HepG2 (cell line): Measurements from ENCODE around the gene CCS. TPM values are rescaled to one million over a fixed set of nuclear protein-coding genes. Genes with fewer than 3 reads are reported as not detected.

ENCODE experiments used
- BCL3 ChIP-seq: sonication (generic); formaldehyde crosslinking; IDR thresholded peaks from 2 replicates; pipeline ENCODE4 v1.5.1; 2020; ENCODE audit warnings: mild to moderate bottlenecking, missing genetic modification reagents, moderate library complexity
- CREBL2 ChIP-seq: sonication (generic); formaldehyde crosslinking; IDR thresholded peaks from 2 replicates; pipeline ENCODE4 v1.8.1; 2023; ENCODE audit warnings: missing genetic modification reagents, mild to moderate bottlenecking, borderline replicate concordance
- POLR2AphosphoS5 ChIP-seq: IDR thresholded peaks from 2 replicates; pipeline ENCODE4 v1.6.1; 2012; ENCODE audit warnings: low read depth, low read length
- PRDM10 ChIP-seq: sonication (generic); formaldehyde crosslinking; IDR thresholded peaks from 2 replicates; pipeline ENCODE4 v1.4.0; 2020; ENCODE audit warnings: low read depth, missing genetic modification reagents
- RNF219 ChIP-seq: sonication (generic); formaldehyde crosslinking; IDR thresholded peaks from 2 replicates; pipeline ENCODE4 v1.5.0; 2020; ENCODE audit warnings: mild to moderate bottlenecking, missing genetic modification reagents
- STAT5B ChIP-seq: sonication (generic); formaldehyde crosslinking; IDR thresholded peaks from 2 replicates; pipeline ENCODE4 v1.4.0; 2020; ENCODE audit warnings: missing genetic modification reagents
- THAP7 ChIP-seq: sonication (generic); formaldehyde crosslinking; IDR thresholded peaks from 2 replicates; pipeline ENCODE4 v1.8.1; 2023; ENCODE audit warnings: mild to moderate bottlenecking, missing genetic modification reagents
- WIZ ChIP-seq: sonication (generic); formaldehyde crosslinking; IDR thresholded peaks from 2 replicates; pipeline ENCODE4 v1.5.1; 2020; ENCODE audit warnings: mild to moderate bottlenecking, missing genetic modification reagents
- ZGPAT ChIP-seq: IDR thresholded peaks from 2 replicates; pipeline ENCODE4 v1.6.1; 2016; ENCODE audit warnings: mild to moderate bottlenecking
- ZNF512 ChIP-seq: sonication (generic); formaldehyde crosslinking; IDR thresholded peaks from 2 replicates; pipeline ENCODE4 v1.4.0; 2020; ENCODE audit warnings: mild to moderate bottlenecking, missing genetic modification reagents
- ZNF580 ChIP-seq: IDR thresholded peaks from 2 replicates; pipeline ENCODE4 v1.6.1; 2016; ENCODE audit warnings: low read depth, borderline replicate concordance
- ZNF615 ChIP-seq: sonication (generic); formaldehyde crosslinking; IDR thresholded peaks from 2 replicates; pipeline ENCODE4 v1.5.0; 2020; ENCODE audit warnings: mild to moderate bottlenecking, missing genetic modification reagents, borderline replicate concordance
- ZNF740 ChIP-seq: sonication (generic); formaldehyde crosslinking; IDR thresholded peaks from 2 replicates; pipeline ENCODE4 v1.4.0; 2020; ENCODE audit warnings: missing genetic modification reagents
- ZSCAN31 ChIP-seq: sonication (generic); formaldehyde crosslinking; IDR thresholded peaks from 2 replicates; pipeline ENCODE4 v1.5.0; 2020; ENCODE audit warnings: low read depth, mild to moderate bottlenecking, missing genetic modification reagents
- polyA plus RNA-seq, 8 experiments: library from polyadenylated mRNA; depleted of rRNA in 3 of 8; stranded (reverse) in 7 of 8; unstranded in 1 of 8; fragments of >200 nt; fragmentation: Illumina TruSeq in 4 of 8; extraction: Trizol in 4 of 8; gene quantifications; 2 replicates each; pipeline versions ENCODE4 v1.2.1 to v1.2.3, GENCODE V29; 2011 to 2016; ENCODE audit warnings: low read depth in 4 of 8, missing spikeins in 1 of 8, mixed read lengths in 1 of 8; ENCODE audit not compliant: insufficient read depth in 1 of 8
- total RNA-seq, 5 experiments: library from RNA; depleted of rRNA; stranded (reverse); fragments of >200 nt; fragmentation: Illumina TruSeq; extraction: Trizol; gene quantifications; 2 replicates each; pipeline ENCODE4 v1.2.3, GENCODE V29; 2016; ENCODE audit warnings: low read depth in 1 of 5

Gene CCS
- total and polyA plus RNA-seq, 2 of the 13 experiments (the other 11 are each of a cell fraction or from before 2014, with no cell fraction given) = 25.4 to 44.6 TPM

- TF ChIP-seq ZGPAT (CRISPR knock-in tag) = peak; percentile 60; the same call in 1 of the 2 replicates
- TF ChIP-seq BCL3 (CRISPR knock-in tag) = peak; percentile 54; the same call in 1 of the 2 replicates
- no peak for TF ChIP-seq CREBL2 (CRISPR knock-in tag)
- no peak for TF ChIP-seq ZNF615 (CRISPR knock-in tag)
- 0 out of 2 replicates have a peak, but pooled peaks have one; percentile 2 for TF ChIP-seq ZNF580
- no peak for TF ChIP-seq THAP7
- no peak for TF ChIP-seq WIZ
- TF ChIP-seq ZNF512 (CRISPR knock-in tag) = no peak
- peak; percentile 88 for TF ChIP-seq ZNF740 (CRISPR knock-in tag)
- peak; percentile 81 for TF ChIP-seq POLR2AphosphoS5
- TF ChIP-seq ZSCAN31 (CRISPR knock-in tag) = peak; percentile 59; the same call in 1 of the 2 replicates
- TF ChIP-seq RNF219 (CRISPR knock-in tag) = 0 out of 2 replicates have a peak, but pooled peaks have one; percentile 25
- TF ChIP-seq PRDM10 (CRISPR knock-in tag) = peak; percentile 33; the same call in 1 of the 2 replicates
- no peak for TF ChIP-seq STAT5B
Measured at GRCh38 chr11:66638177-66639065, 45.4 kb downstream of the CCS start, which contains the start of gene RBM4 (continued).
